HL-60 (cell line): Measurements from ENCODE around the gene RNF130.

Experiments
- CTCF ChIP-seq: IDR thresholded peaks from one replicate; pipeline ENCODE4 v1.5.1; 2011; ENCODE audit warnings: low read length, control low read depth, inconsistent platforms; ENCODE audit not compliant: insufficient read depth
- GABPA ChIP-seq: IDR thresholded peaks from 2 replicates; pipeline ENCODE4 v1.6.1; 2012; ENCODE audit warnings: low read depth
- POLR2AphosphoS5 ChIP-seq: IDR thresholded peaks from 2 replicates; pipeline ENCODE4 v1.6.1; 2012; ENCODE audit warnings: low read depth
- REST ChIP-seq: IDR thresholded peaks from 2 replicates; pipeline ENCODE4 v1.6.1; 2012; ENCODE audit warnings: low read depth; ENCODE audit not compliant: insufficient replicate concordance
- SPI1 ChIP-seq: IDR thresholded peaks from 2 replicates; pipeline ENCODE4 v1.6.1; 2012; ENCODE audit warnings: low read depth, mild to moderate bottlenecking, borderline replicate concordance

- TF ChIP-seq CTCF (no peak), POLR2AphosphoS5 (no peak), REST (no peak), SPI1 (no peak), GABPA (no peak)
Measured at GRCh38 chr5:179981636-179982035, 89.9 kb downstream of the RNF130 start.
